ENCODE data around the gene ZNF33B.
"Not testable (repeated sequence)": the region's sequence is repeated elsewhere in the genome, so short reads cannot be mapped to it uniquely, and the experiment has no call there.

Gene ZNF33B

GRCh38 chr10:42638055-42638820 is at the start of gene ZNF33B:
Gene ZNF33B (minus strand): TSS chr10:42638570. CDS start chr10:42636928, 1,642 bp downstream.
- DNase-seq (ENCODE audit: low spot score) = peak; percentile 97

- DNase-seq (ENCODE audit: low spot score) = no peak
Measured at GRCh38 chr10:42684517-42684916, 46.1 kb upstream of the ZNF33B start.

GRCh38 chr10:42680267-42680666 is 41.9 kb upstream of the ZNF33B start:
- DNase-seq (ENCODE audit: low spot score) = no peak

DNA sequence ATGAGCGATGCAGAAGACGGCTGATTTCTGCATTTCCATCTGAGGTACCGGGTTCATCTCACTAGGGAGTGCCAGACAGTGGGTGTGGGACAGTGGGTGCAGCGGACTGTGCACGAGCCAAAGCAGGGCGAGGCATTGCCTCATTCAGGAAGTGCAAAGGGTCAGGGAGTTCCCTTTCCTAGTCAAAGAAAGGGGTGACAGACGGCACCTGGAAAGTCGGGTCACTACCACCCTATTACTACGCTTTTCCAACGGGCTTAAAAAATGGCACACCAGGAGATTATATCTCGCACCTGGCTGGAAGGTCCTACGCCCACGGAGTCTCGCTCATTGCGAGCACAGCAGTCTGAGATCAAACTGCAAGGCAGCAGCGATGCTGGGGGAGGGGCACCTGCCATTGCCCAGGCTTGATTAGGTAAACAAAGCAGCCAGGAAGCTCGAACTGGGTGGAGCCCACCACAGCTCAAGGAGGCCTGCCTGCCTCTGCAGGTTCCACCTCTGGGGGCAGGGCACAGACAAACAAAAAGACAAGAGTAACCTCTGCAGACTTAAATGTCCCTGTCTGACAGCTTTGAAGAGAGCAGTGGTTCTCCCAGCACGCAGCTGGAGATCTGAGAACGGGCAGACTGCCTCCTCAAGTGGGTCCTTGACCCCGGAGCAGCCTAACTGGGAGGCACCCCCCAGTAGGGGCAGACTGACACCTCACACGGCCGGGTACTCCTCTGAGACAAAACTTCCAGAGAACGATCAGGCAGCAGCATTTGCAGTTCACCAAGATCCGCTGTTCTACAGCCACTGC is 27.0 kb upstream of the ZNF33B start:
- DNase-seq (ENCODE audit: low spot score) = not testable (repeated sequence)

DNA sequence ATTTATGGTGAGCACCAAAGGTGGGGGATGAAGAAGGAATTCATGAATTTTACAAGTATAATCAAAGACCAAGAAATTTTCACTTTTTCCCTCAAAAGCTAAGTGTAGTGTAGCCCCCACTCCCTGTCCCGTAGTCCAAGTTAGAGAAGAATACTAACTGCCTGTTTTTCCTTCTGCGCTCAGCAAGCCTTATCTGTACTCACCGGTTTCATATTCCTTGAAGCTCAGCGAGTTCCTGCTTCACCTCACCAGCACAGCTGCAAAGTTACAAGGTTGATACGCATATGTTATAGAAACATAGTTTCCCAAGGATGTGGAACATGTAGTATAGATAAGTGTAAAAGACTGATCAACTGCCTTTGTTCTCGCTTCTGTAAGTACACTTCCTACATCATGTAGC is 16.0 kb upstream of the ZNF33B start:
- no peak for DNase-seq (ENCODE audit: low spot score)

DNA sequence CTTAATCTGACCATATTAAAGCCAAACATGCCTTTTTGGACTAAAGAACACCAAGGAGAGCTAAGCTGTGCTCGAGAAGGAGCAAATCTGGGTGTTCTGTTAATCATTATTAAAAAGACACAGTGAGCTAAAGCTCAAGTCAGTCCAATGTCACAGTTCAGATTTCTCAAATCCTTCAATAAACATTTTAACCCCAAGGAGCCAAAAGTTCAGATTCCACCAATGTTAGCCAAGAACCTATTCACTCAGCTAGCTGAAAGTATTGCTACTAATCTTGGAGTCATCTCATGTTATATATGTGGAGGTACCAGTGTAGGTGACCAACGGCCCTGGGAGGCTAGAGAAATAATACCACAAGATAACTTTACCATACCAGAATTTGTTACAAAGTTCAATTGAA is 14.5 kb upstream of the ZNF33B start:
- no peak for DNase-seq (ENCODE audit: low spot score)

- no peak for DNase-seq (ENCODE audit: low spot score)
Measured at GRCh38 chr10:42650374-42650773, 12.0 kb upstream of the ZNF33B start.

DNA sequence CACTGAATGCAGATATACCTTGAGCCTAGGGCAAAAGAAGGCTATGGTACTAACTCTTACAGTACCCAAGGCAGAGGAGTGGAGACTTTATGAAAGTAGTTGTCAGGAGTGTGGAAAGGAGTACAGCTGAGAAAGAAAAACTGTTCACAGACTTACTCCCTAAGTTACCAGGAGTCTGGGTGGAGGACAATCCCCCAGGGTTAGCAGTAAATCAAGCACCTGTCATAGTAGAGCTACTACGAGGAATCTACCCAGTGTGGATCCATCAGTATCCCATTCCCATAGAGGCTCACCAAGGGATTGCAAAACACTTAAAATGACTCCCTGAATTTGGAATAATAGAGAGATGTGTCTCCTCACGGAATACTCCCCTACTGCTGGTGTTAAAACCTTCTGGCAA is 10.1 kb upstream of the ZNF33B start:
- DNase-seq (ENCODE audit: low spot score) = no peak

- DNase-seq (ENCODE audit: low spot score) = no peak
Measured at GRCh38 chr10:42646687-42647640, 8.6 kb upstream of the ZNF33B start.

DNA sequence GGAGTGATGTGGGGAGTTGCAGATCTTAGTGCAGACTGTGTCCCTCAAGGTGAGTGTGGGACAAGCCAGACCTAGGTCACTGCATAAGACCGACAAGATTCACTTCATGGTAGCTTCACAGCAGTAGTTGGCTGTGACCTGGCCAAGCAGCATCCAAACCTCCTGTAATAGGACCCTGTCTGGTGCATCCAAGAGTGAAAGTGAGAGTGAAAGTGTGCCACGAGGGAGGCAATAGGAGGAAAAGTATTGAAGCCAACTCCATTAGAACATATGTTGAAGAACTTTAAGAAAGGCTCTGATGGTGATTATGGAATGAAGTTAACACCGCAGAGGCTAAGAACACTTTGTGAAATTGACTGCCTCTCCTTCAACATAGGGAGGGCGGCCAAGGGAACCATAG is 7.8 kb upstream of the ZNF33B start:
- no peak for DNase-seq (ENCODE audit: low spot score)

- no peak for DNase-seq (ENCODE audit: low spot score)
Measured at GRCh38 chr10:42645516-42645915, 7.1 kb upstream of the ZNF33B start.

GRCh38 chr10:42645103-42645502 is 6.7 kb upstream of the ZNF33B start:
- peak; percentile 11 for DNase-seq (ENCODE audit: low spot score)

- DNase-seq (ENCODE audit: low spot score) = peak; percentile 94
Measured at GRCh38 chr10:42640610-42641229, 2.4 kb upstream of the ZNF33B start.

- no peak for DNase-seq (ENCODE audit: low spot score)
Measured at GRCh38 chr10:42638821-42639270, 476 bp upstream of the ZNF33B start.

DNA sequence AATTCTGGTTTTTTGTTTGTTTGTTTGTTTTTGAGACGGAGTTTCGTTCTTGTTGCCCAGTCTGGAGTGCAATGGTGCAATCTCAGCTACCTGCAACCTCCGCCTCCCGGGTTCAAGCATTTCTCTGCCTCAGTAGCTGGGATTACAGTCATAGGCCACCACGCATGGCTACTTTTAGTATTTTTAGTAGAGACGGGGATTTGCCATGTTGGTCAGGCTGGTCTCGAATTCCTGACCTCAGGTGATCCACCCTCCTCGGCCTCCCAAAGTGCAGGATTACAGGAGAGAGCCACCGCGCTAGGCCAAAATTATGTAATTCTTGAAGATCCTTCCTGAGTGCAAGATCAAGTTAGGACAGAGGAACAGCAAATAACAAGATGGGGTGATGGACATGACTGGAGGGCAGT is 719 bp downstream of the ZNF33B start:
- no peak for DNase-seq (ENCODE audit: low spot score)

- DNase-seq (ENCODE audit: low spot score) = peak; percentile 8
Measured at GRCh38 chr10:42637142-42637541, 1.2 kb downstream of the ZNF33B start.

- no peak for DNase-seq (ENCODE audit: low spot score)
Measured at GRCh38 chr10:42635098-42635497, 3.3 kb downstream of the ZNF33B start.

- DNase-seq (ENCODE audit: low spot score) = no peak
Measured at GRCh38 chr10:42632564-42632963, 5.8 kb downstream of the ZNF33B start.

DNA sequence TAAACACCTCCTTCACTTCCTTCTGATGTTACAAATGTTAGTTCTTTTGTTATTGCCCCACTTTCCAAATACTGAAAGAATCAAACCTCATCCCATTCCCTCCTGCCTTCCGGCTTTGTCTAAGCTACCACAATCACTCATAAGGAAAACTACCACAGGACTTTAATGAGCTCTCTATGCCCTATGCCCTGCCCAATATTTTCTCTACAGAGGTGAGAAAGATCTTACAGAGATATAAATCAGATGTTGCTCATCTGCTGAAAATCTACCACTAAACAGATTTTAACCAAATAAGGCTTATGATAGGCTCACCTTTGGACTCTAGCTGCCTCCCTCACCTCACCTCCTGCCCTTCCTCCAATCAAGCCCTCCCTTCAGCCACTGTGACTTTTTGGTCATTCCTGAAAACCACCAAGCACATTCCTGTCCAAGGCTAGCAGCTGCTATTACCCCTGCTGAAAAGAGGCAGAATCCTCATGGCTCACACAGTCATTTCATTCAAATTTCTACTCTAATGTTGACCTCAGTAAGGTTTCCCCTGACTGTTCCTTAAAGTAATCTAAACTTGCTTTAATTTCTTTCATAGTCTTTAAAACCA is 7.7 kb downstream of the ZNF33B start:
- peak; percentile 72 for DNase-seq (ENCODE audit: low spot score)

DNA sequence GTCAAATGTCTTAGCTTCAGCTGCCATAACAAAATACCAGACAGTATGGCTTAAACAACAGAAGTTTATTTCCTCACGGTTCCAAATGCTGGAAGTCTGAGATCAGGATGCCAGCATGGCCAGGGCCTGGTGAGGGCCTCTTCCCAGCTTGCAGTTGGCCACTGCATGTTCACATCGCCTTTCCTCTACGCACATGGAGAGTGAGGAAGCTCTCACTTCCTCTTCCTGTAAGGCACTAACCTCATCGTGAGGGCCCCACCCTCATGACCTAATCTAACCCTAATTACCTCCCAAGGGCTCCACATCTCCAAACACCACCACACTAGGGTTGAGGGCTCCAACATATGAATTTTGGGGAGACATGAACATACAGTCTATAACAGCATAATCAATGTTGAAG is 14.4 kb downstream of the ZNF33B start:
- DNase-seq (ENCODE audit: low spot score) = no peak

- DNase-seq (ENCODE audit: low spot score) = no peak
Measured at GRCh38 chr10:42618424-42618823, 19.9 kb downstream of the ZNF33B start.

All from kidney tubule cell (primary cell).